ENCODE results near the gene CCDC83.
"Not testable (repeated sequence)": the region's sequence is repeated elsewhere in the genome, so short reads cannot be mapped to it uniquely, and the experiment has no call there.

CCDC83 gene

GRCh38 chr11:85854557-85855340 is 434 bp upstream of the CCDC83 start:
- ATAC-seq: peak; percentile 99
- TF ChIP-seq RARB (CRISPR knock-in tag; IDR thresholded peaks at IDR 0.05): no peak
- 0 out of 2 replicates have a peak, but pooled peaks have one; percentile 25 for TF ChIP-seq ZFP3 (CRISPR knock-in tag; IDR thresholded peaks at IDR 0.05)

GRCh38 chr11:85857098-85857497 is 1.9 kb downstream of the CCDC83 start:
- TF ChIP-seq ZNF8 (CRISPR knock-in tag; IDR thresholded peaks at IDR 0.05) (no peak), ESRRG (CRISPR knock-in tag; IDR thresholded peaks at IDR 0.05) (no peak), ZNF565 (CRISPR knock-in tag; conservative IDR thresholded peaks at IDR 0.05; ENCODE audit: low read depth) (no peak), ARNTL (CRISPR knock-in tag; IDR thresholded peaks at IDR 0.05; ENCODE audit: borderline replicate concordance, low read depth) (no peak), SNAI2 (CRISPR knock-in tag; IDR thresholded peaks at IDR 0.05) (no peak), BACH2 (CRISPR knock-in tag; IDR thresholded peaks at IDR 0.05; ENCODE audit: borderline replicate concordance) (no peak), PATZ1 (CRISPR knock-in tag; IDR thresholded peaks at IDR 0.05; ENCODE audit: borderline replicate concordance) (no peak), TCF4 (CRISPR knock-in tag; IDR thresholded peaks at IDR 0.05; ENCODE audit: borderline replicate concordance) (no peak)
- ATAC-seq: no peak

- not testable (repeated sequence) for ATAC-seq
These were observed 4.4 kb downstream of the CCDC83 start for GRCh38 chr11:85859541-85859940.

GRCh38 chr11:85863855-85864254 is 8.7 kb downstream of the CCDC83 start:
- no peak for ATAC-seq
- TF ChIP-seq PPARA (CRISPR knock-in tag; IDR thresholded peaks at IDR 0.05; ENCODE audit: borderline replicate concordance) (no peak), OSR1 (CRISPR knock-in tag; IDR thresholded peaks at IDR 0.05) (no peak), ZNF565 (CRISPR knock-in tag; conservative IDR thresholded peaks at IDR 0.05; ENCODE audit: low read depth) (no peak), CREB5 (CRISPR knock-in tag; IDR thresholded peaks at IDR 0.05; ENCODE audit: low read depth) (no peak), RARB (CRISPR knock-in tag; IDR thresholded peaks at IDR 0.05) (no peak), GLIS3 (CRISPR knock-in tag; IDR thresholded peaks at IDR 0.05) (no peak), TOX (CRISPR knock-in tag; IDR thresholded peaks at IDR 0.05; ENCODE audit: borderline replicate concordance) (no peak), ZFP3 (CRISPR knock-in tag; IDR thresholded peaks at IDR 0.05) (no peak), PATZ1 (CRISPR knock-in tag; IDR thresholded peaks at IDR 0.05; ENCODE audit: borderline replicate concordance) (no peak), ZFP30 (CRISPR knock-in tag; IDR thresholded peaks at IDR 0.05) (no peak), CSDC2 (CRISPR knock-in tag; IDR thresholded peaks at IDR 0.05) (no peak)

- TF ChIP-seq ISL1 (CRISPR knock-in tag; IDR thresholded peaks at IDR 0.05): no peak
- no peak for TF ChIP-seq POU6F1 (CRISPR knock-in tag; IDR thresholded peaks at IDR 0.05; ENCODE audit: borderline replicate concordance, low read depth)
- no peak for TF ChIP-seq ZFP30 (CRISPR knock-in tag; IDR thresholded peaks at IDR 0.05)
- TF ChIP-seq TCF4 (CRISPR knock-in tag; IDR thresholded peaks at IDR 0.05; ENCODE audit: borderline replicate concordance): no peak
- ATAC-seq: no peak
These were observed 11.1 kb downstream of the CCDC83 start for GRCh38 chr11:85866137-85866827.

Data from SK-N-SH treated with all-trans-retinoic acid at 6 μM for 48 hours (cell line).